Activated CD8-positive, alpha-beta T cell treated with anti-CD3 and anti-CD28 coated beads for 36 hours (primary cell): ENCODE measurements around the gene ERG. TPM values are rescaled to one million over a fixed set of nuclear protein-coding genes. Genes with fewer than 3 reads are reported as not detected.

ENCODE experiments used
- ATAC-seq: fragments of 200-7000 bp; cut with Tn5 transposase; one replicate; pipeline ENCODE4 v1.10.0; 2021; ENCODE audit warnings: mild to moderate bottlenecking, moderate library complexity
- CTCF ChIA-PET: fragments of 350-600 bp; sonication (Branson Sonifier 250); formaldehyde crosslinking; loops from one replicate; lab custom pipeline; 2021; ENCODE audit warnings: antibody characterized with exemption; lab: Charles Lee
- POLR2A ChIA-PET: fragments of 350-600 bp; sonication (Branson Sonifier 250); formaldehyde crosslinking; loops from one replicate; lab custom pipeline; 2021; ENCODE audit warnings: antibody characterized with exemption; lab: Charles Lee
- DNase-seq: peaks from one replicate; pipeline ENCODE4 v3.0.0-alpha.2; 2020
- H3K27ac Mint-ChIP-seq: one replicate; pipeline ENCODE4 v1.8.0; 2021; ENCODE audit warnings: mild to moderate bottlenecking, mixed read lengths
- H3K27me3 Mint-ChIP-seq: one replicate; pipeline ENCODE4 v1.8.0; 2021; ENCODE audit warnings: mixed read lengths
- H3K36me3 Mint-ChIP-seq: one replicate; pipeline ENCODE4 v1.8.0; 2021; ENCODE audit warnings: low read depth, mixed read lengths
- H3K4me1 Mint-ChIP-seq: one replicate; pipeline ENCODE4 v1.8.0; 2021; ENCODE audit warnings: low read depth, mixed read lengths
- H3K4me3 Mint-ChIP-seq: one replicate; pipeline ENCODE4 v1.8.0; 2021; ENCODE audit warnings: mild to moderate bottlenecking, moderate library complexity, mixed read lengths
- H3K9me3 Mint-ChIP-seq: one replicate; pipeline ENCODE4 v1.8.0; 2021; ENCODE audit warnings: mixed read lengths
- intact Hi-C: fragments of 100-400 bp; cut with micrococcal nuclease; formaldehyde crosslinking; loops from one replicate; pipeline ENCODE4 v1.10.0; 2022
- total RNA-seq, 2 experiments: library from RNA; stranded (reverse); gene quantifications; one replicate each; pipeline ENCODE4 v1.2.3, GENCODE V29; 2021
- TF ChIP-seq, protein P1 (sequence below): fragments of 200-600 bp; IDR thresholded peaks from one replicate; pipeline ENCODE4 v1.8.0; 2022; ENCODE audit warnings: antibody characterized with exemption, mild to moderate bottlenecking

ERG gene
- total RNA-seq, 2 experiments from 2014 or later, result not detected

DNA sequence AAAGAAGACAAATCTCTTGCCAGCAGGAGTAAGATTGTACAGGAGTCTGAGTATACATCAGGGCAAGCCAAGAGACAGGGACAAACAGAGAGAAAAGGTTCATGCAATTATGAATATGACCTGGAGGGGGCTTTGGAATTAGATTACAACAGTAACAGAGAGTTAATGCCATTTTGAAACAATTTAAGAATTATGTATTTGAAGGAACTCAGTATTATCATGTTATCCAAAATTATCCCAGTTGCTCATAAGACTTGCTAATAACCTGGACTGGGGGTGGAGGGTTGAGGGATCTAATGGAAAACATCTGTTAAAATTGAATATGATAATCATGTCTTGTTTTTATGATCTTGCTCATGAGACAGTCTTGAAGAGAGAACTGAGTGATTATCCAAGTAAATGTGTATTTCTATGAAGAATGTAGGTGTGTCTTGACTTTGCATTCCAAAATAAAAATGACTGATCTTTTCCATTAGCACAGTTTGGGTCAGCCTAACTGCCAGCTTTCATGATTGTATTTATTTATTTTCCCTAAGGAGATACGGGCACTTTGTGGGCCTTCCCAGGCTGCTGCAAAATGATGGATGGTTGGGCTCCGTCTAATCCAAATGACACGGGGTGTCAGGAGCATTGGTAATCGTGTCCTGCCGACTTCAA is 117.7 kb downstream of the ERG start:
- POLR2A ChIA-PET, result no interaction called here
- no peaks in the 10 kb centered on the region for H3K9me3 Mint-ChIP-seq
- no peaks in the 10 kb centered on the region for H3K36me3 Mint-ChIP-seq
- no peaks in the 10 kb centered on the region for H3K4me1 Mint-ChIP-seq
- no peak overlapping the region for H3K27ac Mint-ChIP-seq
- H3K4me3 Mint-ChIP-seq, result no peak overlapping the region
- intact Hi-C loops, result no loop called here
- CTCF ChIA-PET, result interaction anchor here (2.0 kb wide), 1 partner anchor 28 kb away, joined by 4 read pairs; no protein-coding TSS in a partner anchor
- TF ChIP-seq, protein P1, sequence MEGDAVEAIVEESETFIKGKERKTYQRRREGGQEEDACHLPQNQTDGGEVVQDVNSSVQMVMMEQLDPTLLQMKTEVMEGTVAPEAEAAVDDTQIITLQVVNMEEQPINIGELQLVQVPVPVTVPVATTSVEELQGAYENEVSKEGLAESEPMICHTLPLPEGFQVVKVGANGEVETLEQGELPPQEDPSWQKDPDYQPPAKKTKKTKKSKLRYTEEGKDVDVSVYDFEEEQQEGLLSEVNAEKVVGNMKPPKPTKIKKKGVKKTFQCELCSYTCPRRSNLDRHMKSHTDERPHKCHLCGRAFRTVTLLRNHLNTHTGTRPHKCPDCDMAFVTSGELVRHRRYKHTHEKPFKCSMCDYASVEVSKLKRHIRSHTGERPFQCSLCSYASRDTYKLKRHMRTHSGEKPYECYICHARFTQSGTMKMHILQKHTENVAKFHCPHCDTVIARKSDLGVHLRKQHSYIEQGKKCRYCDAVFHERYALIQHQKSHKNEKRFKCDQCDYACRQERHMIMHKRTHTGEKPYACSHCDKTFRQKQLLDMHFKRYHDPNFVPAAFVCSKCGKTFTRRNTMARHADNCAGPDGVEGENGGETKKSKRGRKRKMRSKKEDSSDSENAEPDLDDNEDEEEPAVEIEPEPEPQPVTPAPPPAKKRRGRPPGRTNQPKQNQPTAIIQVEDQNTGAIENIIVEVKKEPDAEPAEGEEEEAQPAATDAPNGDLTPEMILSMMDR, result peak; percentile 25
- no peak for ATAC-seq
- H3K27me3 Mint-ChIP-seq, result peaks cover 11% of the 10 kb centered on the region
- DNase-seq, result no peak

DNA sequence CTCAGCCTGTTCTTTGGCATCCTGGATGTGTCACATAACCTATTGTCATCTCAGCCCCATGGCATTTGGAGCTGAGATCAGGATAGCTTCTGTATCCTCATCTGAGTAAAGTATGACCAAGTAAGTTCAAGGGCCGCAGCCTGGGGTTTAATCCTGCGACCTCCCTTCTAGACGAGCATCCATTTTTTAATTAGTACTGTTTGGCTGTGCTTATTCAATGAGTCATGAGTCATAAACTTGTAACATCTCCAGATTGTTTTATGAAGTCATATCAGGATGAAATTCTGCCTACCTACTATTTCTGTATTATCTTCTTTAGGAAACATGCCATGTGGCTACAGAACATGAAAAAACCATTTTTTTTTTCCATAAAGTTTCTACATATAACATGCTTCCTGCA is 119.1 kb downstream of the ERG start:
- TF ChIP-seq, protein P1, result no peak

DNA sequence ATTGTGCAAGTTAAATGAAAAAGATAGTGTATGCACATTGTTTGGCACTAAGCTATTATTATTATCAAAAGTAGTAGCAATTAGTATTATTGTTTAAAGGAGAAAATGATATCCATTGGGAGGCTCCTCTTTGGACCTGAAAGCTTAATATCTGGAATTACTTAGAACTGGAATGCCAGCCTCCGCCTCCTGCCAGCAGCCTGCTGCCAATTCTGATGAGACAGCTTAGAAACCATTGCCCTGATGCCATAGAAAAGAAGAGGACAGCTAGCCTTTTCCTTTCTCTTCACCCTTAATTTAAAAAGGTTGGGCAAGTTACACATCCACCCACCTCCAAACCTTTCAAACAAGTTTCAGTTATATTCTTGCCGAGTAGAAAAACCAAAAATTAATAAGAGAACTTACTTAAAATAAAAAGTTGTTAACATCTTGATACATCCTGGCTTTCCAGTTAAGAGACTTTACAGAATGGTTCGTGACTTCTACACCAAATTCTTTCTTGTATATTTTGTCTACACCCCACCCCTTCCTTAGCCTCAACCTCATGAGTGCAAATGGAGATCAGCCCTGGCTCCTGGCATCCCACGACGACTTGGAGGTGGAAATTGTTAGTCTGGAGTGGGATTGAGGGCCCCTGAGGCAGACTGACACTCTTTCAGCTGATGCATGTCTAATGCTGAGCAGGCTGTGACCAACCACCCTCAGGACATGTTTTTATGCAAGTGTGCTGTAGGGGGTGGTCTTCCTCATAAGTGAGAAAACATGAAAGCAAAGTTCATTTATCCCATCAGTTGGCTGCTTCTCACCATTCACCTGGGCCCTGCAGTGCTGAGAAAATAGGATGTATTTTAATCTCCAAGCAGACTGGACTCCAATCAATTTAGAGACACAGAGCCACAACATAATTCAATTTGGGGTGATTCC is 120.8 kb downstream of the ERG start:
- H3K4me1 Mint-ChIP-seq, result no peaks in the 10 kb centered on the region
- intact Hi-C loops, result no loop called here
- H3K36me3 Mint-ChIP-seq, result no peaks in the 10 kb centered on the region
- no peaks in the 10 kb centered on the region for H3K9me3 Mint-ChIP-seq
- ATAC-seq (no peak), DNase-seq (no peak)
- H3K27ac Mint-ChIP-seq, result no peak overlapping the region
- ChIA-PET POLR2A (interaction anchor here (0.8 to 1.1 kb wide), 2 partner anchors 9 to 524 kb away, joined by 3 to 5 read pairs; no protein-coding TSS in a partner anchor), CTCF (interaction anchor here (1.2 kb wide), 1 partner anchor 21 kb away, joined by 5 read pairs; no protein-coding TSS in a partner anchor)
- H3K27me3 Mint-ChIP-seq, result peaks cover 4% of the 10 kb centered on the region
- TF ChIP-seq, protein P1, result no peak
- no peak overlapping the region for H3K4me3 Mint-ChIP-seq

More for the DNA sequence above, 119.1 kb downstream of the ERG start:
- no peak overlapping the region for H3K27ac Mint-ChIP-seq
- intact Hi-C loops, result no loop called here
- ChIA-PET CTCF (interaction anchor here (1.0 to 2.0 kb wide), 2 partner anchors 23 to 27 kb away, joined by 4 read pairs; no protein-coding TSS in a partner anchor), POLR2A (no interaction called here)
- H3K36me3 Mint-ChIP-seq, result no peaks in the 10 kb centered on the region
- no peaks in the 10 kb centered on the region for H3K4me1 Mint-ChIP-seq
- no peak overlapping the region for H3K4me3 Mint-ChIP-seq
- ATAC-seq (no peak), DNase-seq (no peak)
- peaks cover 11% of the 10 kb centered on the region for H3K27me3 Mint-ChIP-seq
- no peaks in the 10 kb centered on the region for H3K9me3 Mint-ChIP-seq

DNA sequence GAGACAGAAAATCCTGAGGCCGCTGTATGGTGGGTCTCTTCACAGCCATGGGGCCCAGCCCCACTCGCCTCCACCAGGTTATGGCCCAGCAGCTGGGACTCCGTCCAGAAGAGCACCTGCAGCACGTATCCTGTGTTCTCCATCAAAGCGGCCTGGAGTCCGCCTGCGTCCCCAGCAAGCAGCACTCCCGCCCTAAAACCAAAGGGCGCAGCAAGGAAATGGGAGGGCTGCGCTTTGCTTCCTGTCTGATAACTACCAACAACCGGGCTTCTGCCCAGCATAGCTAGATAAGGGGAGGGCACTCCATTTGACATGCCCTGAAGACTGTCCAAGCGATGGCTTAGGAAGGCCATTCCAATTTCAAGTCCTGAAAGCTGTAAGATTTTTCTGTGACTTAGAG is 121.6 kb downstream of the ERG start:
- DNase-seq (no peak), ATAC-seq (no peak)
- no peaks in the 10 kb centered on the region for H3K36me3 Mint-ChIP-seq
- H3K27ac Mint-ChIP-seq, result no peak overlapping the region
- POLR2A ChIA-PET, result interaction anchor here (0.8 to 1.1 kb wide), 2 partner anchors 9 to 523 kb away, joined by 3 to 5 read pairs; no protein-coding TSS in a partner anchor
- CTCF ChIA-PET, result interaction anchor here (1.2 kb wide), 1 partner anchor 20 kb away, joined by 5 read pairs; no protein-coding TSS in a partner anchor
- no peaks in the 10 kb centered on the region for H3K4me1 Mint-ChIP-seq
- TF ChIP-seq, protein P1, result no peak
- H3K4me3 Mint-ChIP-seq, result no peak overlapping the region
- H3K9me3 Mint-ChIP-seq, result no peaks in the 10 kb centered on the region
- intact Hi-C loops, result no loop called here
- peaks cover 4% of the 10 kb centered on the region for H3K27me3 Mint-ChIP-seq
